Colonic mucosa (tissue), 4 donors: ENCODE data around the gene AMBRA1. TPM values are rescaled to one million over a fixed set of nuclear protein-coding genes. Genes with fewer than 3 reads are reported as not detected.

Source experiments
- DNase-seq: peaks from one replicate; pipeline ENCODE4 v3.0.0-alpha.2; 2020
- H3K27ac ChIP-seq: fragments of 200-600 bp; one replicate; pipeline ENCODE4 v1.8.0; 2021
- H3K27me3 ChIP-seq: fragments of 200-600 bp; one replicate; pipeline ENCODE4 v1.8.0; 2021
- H3K36me3 ChIP-seq: fragments of 200-600 bp; one replicate; pipeline ENCODE4 v1.8.0; 2021
- H3K4me1 ChIP-seq: fragments of 200-600 bp; one replicate; pipeline ENCODE4 v1.8.0; 2021; ENCODE audit warnings: mild to moderate bottlenecking
- H3K4me3 ChIP-seq: fragments of 200-600 bp; one replicate; pipeline ENCODE4 v1.8.0; 2021
- H3K9ac ChIP-seq, 2 donors: one replicate each; pipeline ENCODE4 v1.7.0; 2013; ENCODE audit warnings: control low read depth in 2 of 2, low read depth in 2 of 2, low read length in 2 of 2
- H3K9me3 ChIP-seq: fragments of 200-600 bp; one replicate; pipeline ENCODE4 v1.8.0; 2021
- CTCF ChIP-seq: fragments of 200-600 bp; IDR thresholded peaks from one replicate; pipeline ENCODE4 v1.8.0; 2022; ENCODE audit warnings: antibody characterized with exemption, mild to moderate bottlenecking
- intact Hi-C: fragments of 100-400 bp; cut with DNase I; formaldehyde crosslinking; loops from one replicate; pipeline ENCODE4 v1.14.1; 2022
- total RNA-seq, 2 donors: library from RNA; stranded (reverse); fragmentation: NEBNext Ultra II Directional in 1 of 2; extraction: Animal tissue kit (Norgen Biotek cat#: 25700) in 1 of 2; gene quantifications; one replicate each; pipeline ENCODE4 v1.2.1, GENCODE V29; 2021
- donor health status: healthy.
- donor health status: DM: no; HTN: no; CAD: no.
- donor health status: DM: no; HTN: no; CAD: no.

Gene AMBRA1
- total RNA-seq, 2 donors from 2014 or later: 32.7 to 33.8 TPM

- DNase-seq: no peak
- H3K4me3 ChIP-seq: no peak overlapping the region
- H3K27ac ChIP-seq: no peak overlapping the region
- no peaks in the 10 kb centered on the region for H3K9me3 ChIP-seq
- no peaks in the 10 kb centered on the region for H3K36me3 ChIP-seq
- peaks cover 6% of the 10 kb centered on the region for H3K4me1 ChIP-seq
- no peaks in the 10 kb centered on the region for H3K27me3 ChIP-seq
- TF ChIP-seq CTCF: no peak
- H3K9ac ChIP-seq: no peak overlapping the region
- intact Hi-C loops: no loop called here
Observed at GRCh38 chr11:46564459-46564858, 29.4 kb downstream of the AMBRA1 start.

GRCh38 chr11:46562527-46562926 lies 31.3 kb downstream of the AMBRA1 start:
- Histone ChIP-seq H3K27ac (no peak overlapping the region), H3K4me3 (no peak overlapping the region), H3K4me1 (peaks cover 6% of the 10 kb centered on the region), H3K9ac (no peak overlapping the region), H3K36me3 (no peaks in the 10 kb centered on the region), H3K27me3 (no peaks in the 10 kb centered on the region), H3K9me3 (no peaks in the 10 kb centered on the region)
- intact Hi-C loops: no loop called here
- no peak for DNase-seq
- no peak for TF ChIP-seq CTCF

GRCh38 chr11:46560300-46560991 lies 33.4 kb downstream of the AMBRA1 start:
- Histone ChIP-seq H3K9ac (peak overlapping the region; percentile 26 to 62), H3K4me1 (peaks cover 6% of the 10 kb centered on the region), H3K36me3 (no peaks in the 10 kb centered on the region), H3K9me3 (no peaks in the 10 kb centered on the region), H3K27me3 (no peaks in the 10 kb centered on the region), H3K27ac (peak overlapping the region; percentile 75), H3K4me3 (peak overlapping the region; percentile 5)
- peak; percentile 53 for DNase-seq
- TF ChIP-seq CTCF: no peak
- intact Hi-C loops: no loop called here

- Histone ChIP-seq H3K27me3 (no peaks in the 10 kb centered on the region), H3K4me1 (peaks cover 12% of the 10 kb centered on the region), H3K4me3 (no peak overlapping the region), H3K9me3 (no peaks in the 10 kb centered on the region), H3K36me3 (no peaks in the 10 kb centered on the region), H3K27ac (peak overlapping the region; percentile 75), H3K9ac (no peak overlapping the region)
- intact Hi-C loops: no loop called here
- no peak for TF ChIP-seq CTCF
- DNase-seq: no peak
Observed at GRCh38 chr11:46559815-46560214, 34.0 kb downstream of the AMBRA1 start.

GRCh38 chr11:46557684-46558151 lies 36.1 kb downstream of the AMBRA1 start:
- no peaks in the 10 kb centered on the region for H3K36me3 ChIP-seq
- no peak overlapping the region for H3K4me3 ChIP-seq
- DNase-seq: no peak
- no peak for TF ChIP-seq CTCF
- no peaks in the 10 kb centered on the region for H3K27me3 ChIP-seq
- no peak overlapping the region for H3K27ac ChIP-seq
- intact Hi-C loops: no loop called here
- H3K9me3 ChIP-seq: no peaks in the 10 kb centered on the region
- H3K4me1 ChIP-seq: peaks cover 25% of the 10 kb centered on the region
- peak overlapping the region in 1 of 2 donors; percentile 19 for H3K9ac ChIP-seq
